K562 (cell line): ENCODE results near the gene AMIGO1. TPM values are rescaled to one million over a fixed set of nuclear protein-coding genes. Genes with fewer than 3 reads are reported as not detected.

Experiments used
- ATAC-seq: fragments of 200-7000 bp; cut with Tn5 transposase; 3 replicates; pipeline ENCODE4 v1.9.1; 2020; ENCODE audit warnings: moderate library complexity
- BruUV-seq: library from RNA; stranded (reverse); fragments of 400-500 nt; replicated peaks from 2 replicates; lab custom pipeline; 2021; lab: Mats Ljungman, UMichigan
- CTCF ChIA-PET: fragments of 300-600 bp; formaldehyde crosslinking; extraction: SDS; loops from one replicate; lab custom pipeline; 2021; ENCODE audit warnings: low intra/inter-chr PET ratio; lab: Yijun Ruan, JAX
- POLR2A ChIA-PET: fragments of 300-600, 350-650 bp; sonication (Branson Sonifier 250); formaldehyde crosslinking; extraction: SDS; loops from one replicate; lab custom pipeline; 2021; ENCODE audit warnings: antibody characterized with exemption, inconsistent platforms; lab: Yijun Ruan, JAX
- DNase-seq, 4 experiments: peaks; one replicate each; pipeline versions ENCODE4 v3.0.0 to v3.0.0-alpha.2; 2011 to 2018; ENCODE audit warnings: low spot score in 3 of 4, mixed read lengths in 3 of 4; ENCODE audit errors: extremely low read depth in 1 of 4
- FAIRE-seq: peaks from 2 replicates; lab custom pipeline; 2011; peaks lifted over from hg19 to GRCh38; lab: Jason Lieb, UNC
- H2AFZ ChIP-seq: 2 replicates; pipeline ENCODE4 v1.6.0; 2011; ENCODE audit warnings: low read depth, low read length, control low read depth, inconsistent platforms
- H3K27ac ChIP-seq: fragments of 200-600 bp; 3 replicates; pipeline ENCODE4 v1.8.0; 2011; ENCODE audit warnings: low read depth, mild to moderate bottlenecking, control low read depth, inconsistent platforms, low read length, moderate library complexity, mixed read lengths; ENCODE audit errors: extremely low read depth
- H3K27me3 ChIP-seq, 2 experiments: fragments of 300-600 bp in 1 of 2; 2 replicates in 1 of 2; 3 replicates in 1 of 2; pipeline versions ENCODE4 v1.6.0 to v1.8.0; 2011; ENCODE audit warnings: inconsistent platforms in 2 of 2, low read length in 2 of 2, mild to moderate bottlenecking in 1 of 2, mixed read lengths in 1 of 2, moderate library complexity in 1 of 2; ENCODE audit not compliant: control insufficient read depth in 2 of 2, insufficient read depth in 2 of 2
- H3K36me3 ChIP-seq: fragments of 300-600 bp; 3 replicates; pipeline ENCODE4 v1.8.0; 2011; ENCODE audit warnings: mild to moderate bottlenecking, low read length, inconsistent platforms; ENCODE audit not compliant: control insufficient read depth, insufficient read depth
- H3K4me1 ChIP-seq, 2 experiments: fragments of 200-600 bp in 1 of 2; replicated peaks in 1 of 2; 2 replicates in 1 of 2; 3 replicates in 1 of 2; pipeline versions ENCODE4 v1.5.1 to v1.8.0; 2011; ENCODE audit warnings: inconsistent platforms in 2 of 2, low read length in 2 of 2, mild to moderate bottlenecking in 1 of 2, mixed read lengths in 1 of 2, moderate library complexity in 1 of 2; ENCODE audit not compliant: control insufficient read depth in 2 of 2, insufficient read depth in 2 of 2
- H3K4me2 ChIP-seq: 2 replicates; pipeline ENCODE4 v1.6.1; 2011; ENCODE audit warnings: low read length, control low read depth, inconsistent platforms, mixed read lengths; ENCODE audit not compliant: insufficient read depth
- H3K4me3 ChIP-seq: fragments of 200-600 bp; sonication (generic), shearing (Covaris generic); 2 replicates; pipeline ENCODE4 v1.5.1; 2016; ENCODE audit warnings: control low read depth, inconsistent platforms
- H3K79me2 ChIP-seq: fragments of 200-600 bp; 3 replicates; pipeline ENCODE4 v1.8.0; 2011; ENCODE audit warnings: low read length, inconsistent platforms; ENCODE audit not compliant: control insufficient read depth, insufficient read depth
- H3K9ac ChIP-seq, 2 experiments: 2 replicates each; pipeline versions ENCODE4 v1.6.0 to v1.6.1; 2011; ENCODE audit warnings: low read depth in 2 of 2, low read length in 2 of 2, control low read depth in 1 of 2, inconsistent platforms in 1 of 2, mild to moderate bottlenecking in 1 of 2, mixed read lengths in 1 of 2; ENCODE audit not compliant: insufficient read depth in 1 of 2
- H3K9me1 ChIP-seq: one replicate; pipeline ENCODE4 v1.6.0; 2011; ENCODE audit warnings: inconsistent platforms, mild to moderate bottlenecking, low read length, moderate library complexity; ENCODE audit not compliant: control insufficient read depth, insufficient read depth
- H3K9me3 ChIP-seq: replicated peaks from 2 replicates; pipeline ENCODE4 v1.5.1; 2011; ENCODE audit warnings: low read depth, low read length, inconsistent platforms; ENCODE audit not compliant: control insufficient read depth, insufficient read depth
- H4K20me1 ChIP-seq: replicated peaks from 2 replicates; pipeline ENCODE4 v1.6.1; 2011; ENCODE audit warnings: low read length, inconsistent platforms, mixed read lengths; ENCODE audit not compliant: control insufficient read depth, insufficient read depth
- CSDE1 ChIP-seq, 2 experiments: fragments of 450-650 bp; IDR thresholded peaks; 2 replicates each; pipeline ENCODE4 v1.6.1; 2016; ENCODE audit warnings: mild to moderate bottlenecking in 1 of 2
- DACH1 ChIP-seq: fragments of 450-650 bp; IDR thresholded peaks from 2 replicates; pipeline ENCODE4 v1.6.1; 2018; ENCODE audit not compliant: partially characterized antibody
- DDX20 ChIP-seq: fragments of 450-650 bp; IDR thresholded peaks from 2 replicates; pipeline ENCODE4 v1.6.1; 2016; ENCODE audit warnings: missing genetic modification characterization, low read depth, mild to moderate bottlenecking, missing compliant biosample characterization, moderate library complexity
- ETV5 ChIP-seq: sonication (generic); formaldehyde crosslinking; IDR thresholded peaks from 2 replicates; pipeline ENCODE4 v1.4.0; 2020; ENCODE audit warnings: low read depth, mild to moderate bottlenecking, missing genetic modification reagents
- HINFP ChIP-seq: fragments of 450-650 bp; conservative IDR thresholded peaks from 2 replicates; pipeline ENCODE4 v1.6.1; 2016; ENCODE audit warnings: missing genetic modification characterization, low read depth, mild to moderate bottlenecking, control low read depth, missing compliant biosample characterization
- IFI16 ChIP-seq: fragments of 250-450 bp; sonication (Bioruptor Pico); IDR thresholded peaks from 2 replicates; pipeline ENCODE4 v2.1.2; 2022; ENCODE audit warnings: mild to moderate bottlenecking, inconsistent platforms
- MEIS2 ChIP-seq: fragments of 450-650 bp; IDR thresholded peaks from 2 replicates; pipeline ENCODE4 v1.6.1; 2014; ENCODE audit warnings: mild to moderate bottlenecking; ENCODE audit not compliant: partially characterized antibody
- NFXL1 ChIP-seq: fragments of 450-650 bp; formaldehyde crosslinking; IDR thresholded peaks from 2 replicates; pipeline ENCODE4 v1.4.0; 2021; ENCODE audit warnings: mild to moderate bottlenecking
- PREB ChIP-seq: sonication (generic); formaldehyde crosslinking; IDR thresholded peaks from 2 replicates; pipeline ENCODE4 v1.8.1; 2023; ENCODE audit warnings: mild to moderate bottlenecking, missing genetic modification reagents
- SMARCC2 ChIP-seq: fragments of 450-650 bp; IDR thresholded peaks from 2 replicates; pipeline ENCODE4 v1.6.1; 2017; ENCODE audit warnings: antibody characterized with exemption, moderate library complexity, mild to moderate bottlenecking, low read depth
- SUPT5H ChIP-seq: fragments of 450-650 bp; IDR thresholded peaks from 2 replicates; pipeline ENCODE4 v1.6.1; 2016
- WGBS: fragments of 100-300 bp; shearing (Covaris generic); methylation state at CpG from one replicate; pipeline ENCODE4 v1.1.6; 2016; ENCODE audit warnings: low coverage, mixed read lengths; ENCODE audit not compliant: insufficient coverage; ENCODE audit errors: missing lambda C conversion rate; 5-methylcytosine and 5-hydroxymethylcytosine counted together
- in situ Hi-C: fragments of 300-500 bp; cut with MboI; formaldehyde crosslinking; loops from 4 replicates; pipeline ENCODE4 v1.15.0; 2018; ENCODE audit warnings: inconsistent platforms, mixed read lengths
- intact Hi-C: fragments of 100-400 bp; cut with micrococcal nuclease; formaldehyde crosslinking; loops from 2 replicates; pipeline ENCODE4 v1.14.2; 2022
- polyA plus RNA-seq, 8 experiments: library from polyadenylated mRNA; depleted of rRNA in 4 of 8; stranded (reverse) in 5 of 8; unstranded in 3 of 8; fragments of >200 nt; fragmentation: Nextera tagmentation in 2 of 8; fragmentation: Illumina TruSeq in 1 of 8; extraction: Ambion mirVana in 2 of 8; extraction: Trizol in 1 of 8; gene quantifications; 2 replicates each; pipeline versions ENCODE4 v1.2.1 to v1.2.3, GENCODE V29; 2011 to 2014; ENCODE audit warnings: inconsistent platforms in 1 of 8, missing spikeins in 1 of 8
- total RNA-seq, 7 experiments: library from RNA; depleted of rRNA in 6 of 7; stranded (reverse); fragments of >200 nt in 6 of 7; fragmentation: Illumina TruSeq in 2 of 7; extraction: Trizol in 2 of 7; gene quantifications; 2 replicates each; pipeline versions ENCODE4 v1.2.1 to v1.2.3, GENCODE V29; 2011 to 2021; ENCODE audit warnings: low replicate concordance in 1 of 7

The AMIGO1 gene
- total and polyA plus RNA-seq, 9 of the 15 experiments (the other 6 are each of a cell fraction or from before 2014, with no cell fraction given), result 0.24 to 1.0 (median 0.54) TPM

- Histone ChIP-seq H3K27ac (no peak overlapping the region), H3K79me2 (no peaks in the 10 kb centered on the region), H3K4me3 (no peak overlapping the region), H2AFZ (no peak overlapping the region), H3K27me3 (peaks cover 5 to 27% of the 10 kb centered on the region in 2 experiments), H3K9me1 (no peaks in the 10 kb centered on the region), H3K36me3 (no peaks in the 10 kb centered on the region), H3K9me3 (no peaks in the 10 kb centered on the region), H3K9ac (no peak overlapping the region), H3K4me2 (no peak overlapping the region), H4K20me1 (peaks cover 1% of the 10 kb centered on the region; the same call in 1 of the 2 replicates), H3K4me1 (peaks cover 0 to 19% of the 10 kb centered on the region in 2 experiments; a peak in 3 of 5 replicates)
- intact Hi-C loops (no loop called here), in situ Hi-C loops (no loop called here)
- POLR2A ChIA-PET, result interaction anchor here (0.5 to 1.2 kb wide), 5 partner anchors 9 to 44 kb away, joined by 3 to 4 read pairs (median 4); partner anchors contain the start of gene GNAI3
- ATAC-seq, result no peak
- DNase-seq, result no peak
- WGBS, result 12% methylated on average over 2 of the region's 2 CpGs
- TF ChIP-seq DACH1 (no peak), DDX20 (no peak), SUPT5H (no peak), ETV5 (CRISPR knock-in tag) (no peak), CSDE1 (IDR thresholded peaks at IDR 0.05) (no peak), SMARCC2 (no peak), MEIS2 (no peak), PREB (CRISPR knock-in tag) (no peak), HINFP (no peak), NFXL1 (CRISPR knock-in tag) (no peak), IFI16 (CRISPR knock-in tag) (no peak)
- BruUV-seq, result no TSS peak
- no peak for FAIRE-seq
- CTCF ChIA-PET, result no interaction called here
These were observed 3.7 kb upstream of the AMIGO1 start for GRCh38 chr1:109513110-109513710.
